GM21360 (cell line): ENCODE results near the gene RECQL5.
"Not testable (repeated sequence)": the region's sequence is repeated elsewhere in the genome, so short reads cannot be mapped to it uniquely, and the experiment has no call there.

Source experiments
- ATAC-seq: cut with Tn5 transposase; IDR thresholded peaks from one replicate; pipeline ENCODE4 v1.9.1; 2021; ENCODE audit warnings: mild to moderate bottlenecking, moderate library complexity; ENCODE audit not compliant: unreplicated experiment

Gene RECQL5

GRCh38 chr17:75595920-75596313 is 71.0 kb downstream of the RECQL5 start:
- ATAC-seq, result no peak

GRCh38 chr17:75595284-75595919 is 71.6 kb downstream of the RECQL5 start:
- ATAC-seq, result no peak

DNA sequence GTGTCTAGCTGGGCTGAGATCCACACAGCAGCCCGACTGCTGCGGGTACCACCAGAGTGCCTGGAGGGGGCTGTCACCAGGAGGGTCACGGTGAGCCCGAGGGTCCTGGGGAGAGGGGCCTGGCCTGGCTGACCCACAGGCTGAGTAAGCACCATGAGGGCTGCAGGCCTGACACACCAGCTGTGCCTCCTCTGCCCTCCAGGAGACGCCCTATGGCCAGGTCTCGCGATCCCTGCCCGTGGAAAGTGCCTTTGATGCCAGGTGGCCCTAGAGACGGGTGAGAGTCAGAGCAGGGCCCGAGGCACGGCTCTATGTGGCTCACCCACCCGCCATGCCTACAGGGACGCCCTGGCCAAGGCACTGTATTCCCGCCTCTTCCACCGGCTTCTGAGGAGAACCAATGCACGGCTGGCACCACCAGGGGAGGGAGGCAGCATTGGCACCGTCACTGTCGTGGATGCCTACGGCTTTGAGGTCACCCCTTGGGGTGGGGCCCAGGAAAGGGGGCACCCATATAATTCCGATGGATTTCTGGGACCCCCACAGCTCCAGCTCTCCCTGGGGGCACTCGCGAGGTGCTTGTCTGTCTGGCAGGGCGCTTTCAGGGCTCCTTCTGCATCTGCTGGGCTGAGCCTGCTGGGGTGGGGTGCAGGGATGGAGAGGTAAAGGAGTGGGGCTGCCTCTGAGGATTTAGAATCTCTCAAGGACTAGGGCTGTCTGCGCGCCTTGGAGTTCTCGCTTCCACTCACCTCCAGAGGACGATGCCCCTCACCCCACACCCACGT is 72.3 kb downstream of the RECQL5 start:
- no peak for ATAC-seq

DNA sequence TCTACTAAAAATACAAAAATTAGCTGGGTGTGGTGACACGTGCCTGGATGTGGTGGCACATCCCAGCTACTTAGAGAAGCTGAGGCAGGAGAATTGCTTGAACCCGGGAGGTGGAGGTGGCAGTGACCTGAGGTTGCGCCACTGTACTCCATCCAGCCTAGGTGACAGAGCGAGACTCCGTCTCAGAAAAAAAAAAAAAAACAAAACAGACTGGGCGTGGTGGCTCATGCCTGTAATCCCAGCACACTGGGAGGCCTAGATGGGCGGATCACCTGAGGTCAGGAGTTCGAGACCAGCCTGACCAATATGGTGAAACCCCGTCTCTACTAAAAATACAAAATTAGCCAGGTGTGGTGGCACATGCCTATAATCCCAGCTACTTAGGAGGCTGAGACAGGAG is 73.5 kb downstream of the RECQL5 start:
- ATAC-seq, result not testable (repeated sequence)

GRCh38 chr17:75592348-75593020 is 74.5 kb downstream of the RECQL5 start:
- no peak for ATAC-seq

DNA sequence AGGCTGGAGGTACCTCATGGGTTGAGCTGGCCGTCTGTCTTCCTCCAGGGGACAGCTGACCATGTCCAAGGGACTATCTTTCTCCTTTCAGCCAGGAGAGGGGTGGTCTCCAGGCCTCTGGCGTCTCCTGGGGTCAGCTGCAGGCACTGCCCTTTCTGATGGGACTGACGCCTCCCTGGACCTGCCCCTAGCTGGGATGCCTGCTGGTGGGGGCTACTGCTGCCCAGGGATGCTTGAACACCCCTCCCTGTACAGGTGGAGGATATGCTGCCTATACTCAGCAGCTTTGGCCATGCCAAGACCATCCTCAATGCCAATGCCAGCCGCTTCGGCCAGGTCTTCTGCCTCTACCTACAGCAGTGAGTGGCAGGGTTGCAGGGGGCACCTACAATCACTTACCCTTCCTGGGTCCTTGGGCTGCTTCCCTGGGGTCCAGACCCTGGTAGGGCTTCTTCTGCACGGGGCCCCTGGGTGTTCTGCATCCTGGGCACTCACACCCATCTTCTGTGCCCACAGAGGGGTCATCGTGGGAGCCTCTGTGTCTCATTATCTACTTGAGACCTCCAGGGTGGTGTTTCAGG is 75.1 kb downstream of the RECQL5 start:
- no peak for ATAC-seq

DNA sequence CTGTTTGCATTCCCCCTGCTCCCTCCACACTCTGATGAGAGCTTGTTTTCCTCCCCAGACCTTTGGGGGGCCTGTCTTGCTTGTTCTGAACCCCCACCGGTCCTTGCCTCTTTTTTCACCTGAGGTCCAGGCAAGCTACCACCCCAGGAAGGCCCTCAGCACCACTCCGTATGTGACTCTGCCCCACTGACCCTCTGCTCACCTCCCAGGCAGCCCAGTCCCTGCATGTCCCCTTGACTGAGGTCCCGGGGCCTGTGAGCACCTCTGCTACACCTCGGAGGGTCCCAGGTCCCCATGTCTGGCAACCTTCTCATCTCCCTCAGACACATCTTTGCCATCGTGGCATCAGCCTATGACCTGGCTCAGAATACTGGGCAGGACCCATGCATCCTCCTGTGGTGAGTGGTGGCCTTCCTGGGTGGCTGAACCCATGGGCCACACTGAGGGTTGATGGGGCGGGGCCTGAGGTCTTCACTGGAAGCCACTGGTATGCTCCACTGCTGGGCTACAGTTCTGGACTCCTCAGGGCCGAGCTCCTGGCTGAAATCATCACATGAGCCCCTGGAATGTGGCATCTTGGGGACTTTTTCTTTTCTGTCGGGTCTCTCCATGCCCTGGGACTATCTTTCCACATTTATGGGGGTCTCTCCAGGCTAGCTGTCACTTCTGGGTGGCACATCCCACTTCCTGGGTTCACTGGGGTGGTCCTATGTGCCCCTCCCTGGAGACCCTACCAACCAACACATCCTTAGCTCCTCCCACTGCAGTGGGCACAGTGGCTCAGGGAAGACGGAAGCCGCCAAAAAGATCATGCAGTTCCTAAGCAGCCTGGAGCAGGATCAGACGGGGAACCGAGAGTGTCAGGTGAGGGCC is 75.9 kb downstream of the RECQL5 start:
- no peak for ATAC-seq

DNA sequence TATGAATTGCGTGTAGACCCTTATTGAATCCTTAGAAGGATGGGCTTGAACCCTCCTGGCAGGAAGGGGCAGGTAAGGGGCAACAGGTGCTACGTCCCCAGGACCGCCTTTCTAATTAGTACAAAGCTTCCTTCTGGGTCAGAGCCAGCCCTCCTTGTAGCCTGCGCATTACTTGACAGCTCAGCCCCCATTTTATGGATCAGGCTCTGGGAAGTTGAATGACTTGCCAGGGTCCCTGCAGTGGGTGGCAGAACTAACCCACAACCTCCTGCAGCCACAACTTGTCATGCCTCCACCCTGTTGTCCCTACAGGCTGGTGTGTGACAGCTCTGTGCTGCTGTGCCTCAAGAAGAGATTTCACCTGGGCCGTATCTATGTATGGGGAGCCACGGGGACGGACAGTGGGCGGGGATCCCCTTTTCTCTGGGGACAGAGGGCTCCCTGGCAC is 76.6 kb downstream of the RECQL5 start:
- no peak for ATAC-seq

- ATAC-seq, result no peak
Observed at GRCh38 chr17:75589919-75590303, 77.0 kb downstream of the RECQL5 start.

DNA sequence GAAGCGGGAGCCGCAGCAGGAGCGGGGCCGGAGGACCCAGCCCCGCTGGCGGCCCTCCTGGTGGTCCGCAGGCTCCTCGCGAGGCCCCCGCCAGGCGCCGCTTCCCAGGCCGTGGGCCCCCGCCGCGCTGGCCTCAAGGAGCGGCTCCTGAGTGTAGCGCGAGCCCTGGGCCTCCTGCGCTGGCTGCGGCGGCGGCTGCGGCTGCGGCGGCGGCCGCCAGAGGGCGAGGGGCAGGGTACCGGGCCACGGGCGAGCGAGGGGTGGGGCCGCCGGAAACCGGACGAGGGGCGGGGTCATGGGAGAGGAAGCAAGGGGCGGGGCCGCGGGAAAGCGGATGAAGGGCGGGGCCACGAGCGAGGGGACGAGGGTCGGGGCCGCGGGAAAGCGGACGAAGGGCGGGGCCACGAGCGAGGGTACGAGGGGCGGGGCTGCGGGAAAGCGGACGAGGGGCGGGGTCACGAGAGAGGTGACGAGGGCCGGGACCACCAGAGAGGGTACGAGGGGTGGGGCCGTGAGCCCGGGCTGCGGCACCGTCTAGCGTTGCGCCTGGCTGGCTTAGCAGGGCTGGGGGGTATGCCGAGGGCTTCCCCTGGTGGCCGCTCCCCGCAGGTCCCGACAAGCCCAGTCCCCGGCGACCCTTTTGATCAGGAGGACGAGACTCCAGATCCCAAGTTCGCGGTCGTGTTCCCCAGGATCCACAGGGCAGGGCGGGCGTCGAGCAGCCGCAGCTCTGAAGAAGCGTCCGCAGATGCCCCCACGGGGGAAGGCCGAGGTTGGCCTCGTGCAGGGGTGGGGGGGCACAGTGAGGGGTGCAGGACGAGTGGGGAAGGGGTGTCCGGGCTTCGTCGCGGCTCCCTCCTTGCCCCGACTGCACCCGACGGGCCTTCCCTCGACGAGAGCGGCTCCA is 77.7 kb downstream of the RECQL5 start:
- ATAC-seq, result peak; percentile 59

DNA sequence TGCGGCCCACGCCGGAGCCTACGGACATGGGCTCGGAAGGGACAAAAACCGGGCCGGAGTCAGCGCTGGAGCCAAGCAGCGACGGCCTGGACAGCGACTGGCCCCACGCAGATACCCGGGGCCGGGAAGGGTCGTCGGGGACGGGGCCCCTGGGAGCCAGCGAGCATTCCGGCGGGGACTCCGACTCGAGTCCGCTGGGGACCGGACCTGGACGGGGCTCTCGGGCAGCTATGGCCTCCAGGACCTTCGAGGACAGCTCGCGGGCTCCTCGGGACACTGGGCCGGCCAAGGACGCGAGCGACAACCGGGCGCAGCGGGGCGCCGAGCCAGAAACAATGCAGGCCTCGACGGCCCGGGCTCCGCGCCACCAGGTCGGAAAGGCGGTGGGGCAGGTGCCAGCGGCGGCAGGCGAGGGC is 78.3 kb downstream of the RECQL5 start:
- peak; percentile 12 for ATAC-seq

DNA sequence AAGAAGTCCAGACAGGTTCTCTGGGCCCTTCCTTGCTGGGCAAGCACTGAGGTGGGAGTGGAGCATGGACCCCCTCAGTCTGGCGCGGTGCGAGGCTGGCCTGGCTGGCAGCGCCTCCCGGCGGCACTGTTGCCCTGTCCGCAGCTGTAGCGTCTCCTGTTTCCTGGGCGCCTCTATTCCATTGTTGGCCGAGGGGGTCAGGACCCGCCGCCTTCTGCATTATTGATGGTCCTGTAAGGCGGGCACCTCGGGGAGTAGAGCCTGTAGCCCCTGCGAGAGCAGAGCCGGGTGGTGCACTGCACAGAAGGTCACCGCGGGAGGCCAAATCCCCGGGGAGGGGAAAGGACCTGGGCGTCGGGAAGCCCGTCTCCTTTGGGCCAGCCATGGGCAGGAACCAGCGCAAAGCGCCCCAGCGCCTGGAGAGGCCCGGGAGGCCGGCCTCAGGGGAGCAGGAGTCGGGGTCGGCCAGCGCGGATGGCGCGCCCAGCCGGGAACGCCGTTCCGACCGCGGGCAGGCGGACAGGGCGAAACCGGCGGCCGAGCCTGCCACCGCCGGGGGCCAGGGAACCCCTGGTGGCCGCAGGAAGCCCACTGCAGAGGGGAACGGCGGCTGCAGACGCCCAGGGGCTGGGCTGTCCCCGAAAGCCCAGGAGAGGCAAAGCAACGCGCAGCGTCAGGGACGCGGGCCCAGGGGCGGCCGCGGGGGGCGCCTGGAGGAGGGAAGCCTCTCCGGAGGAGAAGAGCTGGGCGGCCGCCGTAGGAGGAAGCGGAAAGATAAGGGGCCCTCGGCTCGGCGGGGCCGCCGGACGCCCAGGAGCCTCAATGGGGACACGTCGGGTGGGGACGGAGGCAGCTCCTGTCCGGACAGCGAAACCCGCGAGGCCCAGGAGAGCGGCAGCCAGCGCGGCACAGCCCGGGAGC is 79.0 kb downstream of the RECQL5 start, which contains the start of gene MYO15B:
Gene MYO15B, plus strand, starts transcription at position 126 of the 921 bp plus-strand sequence. Its CDS starts 258 bp downstream, at position 384.
- ATAC-seq, result no peak

GRCh38 chr17:75584849-75585175 is 82.1 kb downstream of the RECQL5 start:
- ATAC-seq, result no peak

DNA sequence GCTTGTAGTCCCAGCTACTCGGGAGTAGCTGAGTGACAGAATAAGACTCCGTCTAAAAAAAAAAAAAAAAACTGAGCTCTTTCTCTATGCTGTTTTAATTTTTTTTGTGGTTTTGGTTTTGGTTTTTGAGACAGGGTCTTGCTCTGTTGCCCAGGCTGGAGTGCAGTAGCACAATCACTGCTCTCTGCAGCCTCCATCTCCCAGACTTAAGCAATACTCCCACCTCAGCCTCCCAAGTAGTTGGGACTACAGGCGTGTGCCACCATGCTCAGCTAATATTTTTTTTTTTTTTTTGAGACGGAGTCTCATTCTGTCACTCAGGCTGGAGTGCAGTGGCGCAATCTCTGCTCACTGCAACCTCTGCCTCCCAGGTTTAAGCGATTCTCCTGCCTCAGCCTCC is 83.8 kb downstream of the RECQL5 start:
- ATAC-seq, result not testable (repeated sequence)

- ATAC-seq, result not testable (repeated sequence)
Observed at GRCh38 chr17:75581121-75581725, 85.7 kb downstream of the RECQL5 start.
